Fibroblast of skin of abdomen (primary cell): Measurements from ENCODE around the gene LARP7. TPM values are rescaled to one million over a fixed set of nuclear protein-coding genes. Genes with fewer than 3 reads are reported as not detected.
"Not testable (repeated sequence)": the region's sequence is repeated elsewhere in the genome, so short reads cannot be mapped to it uniquely, and the experiment has no call there.

Experiments
- DNase-seq: peaks from one replicate; pipeline ENCODE4 v3.0.0-alpha.2; 2013
- polyA plus RNA-seq, 2 experiments: library from polyadenylated mRNA; unstranded; fragments of 120-200 nt; gene quantifications; one replicate each; pipeline ENCODE4 v1.2.1, GENCODE V29; 2013; ENCODE audit not compliant: insufficient read length in 2 of 2

LARP7 gene
- 38.1 TPM for polyA plus RNA-seq (2013, experiment 1 of 2; ENCODE audit: insufficient read length)
- polyA plus RNA-seq (2013, experiment 2 of 2; ENCODE audit: insufficient read length), result 36.5 TPM

DNA sequence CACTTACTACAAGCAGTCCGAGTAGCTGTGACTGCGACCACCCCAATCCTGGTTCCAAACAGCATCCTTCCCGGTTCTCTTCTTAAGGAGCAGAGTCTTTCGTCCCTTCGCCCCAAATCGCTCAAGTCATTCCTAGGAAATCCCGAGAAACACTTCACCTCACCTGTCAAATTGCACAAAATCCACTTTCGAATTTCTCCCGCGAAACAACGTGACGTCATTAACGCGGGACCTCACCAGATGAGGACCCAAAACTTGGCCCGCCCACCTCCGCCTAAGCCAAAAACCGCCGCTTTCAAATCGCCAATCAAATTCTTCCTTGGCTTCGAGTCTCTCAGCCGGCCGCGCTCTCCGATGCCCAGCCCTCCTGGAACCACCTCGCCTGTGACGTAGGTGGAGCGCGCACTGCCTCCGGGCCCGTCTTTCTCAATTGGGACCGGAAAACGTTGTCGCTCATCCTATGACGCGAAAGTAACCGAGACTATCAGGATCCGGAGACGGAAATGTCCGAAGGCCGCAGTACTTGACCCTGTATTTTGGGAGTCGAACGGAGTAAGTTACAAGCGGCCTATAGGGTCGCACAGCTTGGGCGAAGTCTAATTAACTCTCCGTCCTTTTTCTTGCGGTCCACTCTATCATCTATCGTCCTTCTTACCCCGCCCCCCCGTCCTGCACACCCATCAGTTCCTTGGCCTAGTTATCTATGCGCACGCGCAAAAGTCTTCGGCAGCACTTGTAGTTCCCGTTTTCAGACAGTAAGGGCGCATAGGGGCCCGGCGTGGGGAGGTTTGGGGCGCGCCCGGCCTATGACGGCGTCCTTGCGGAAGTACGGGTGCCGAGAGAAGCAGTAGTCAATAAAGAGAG is at the start of gene LARP7, which contains the start of gene ZGRF1:
Gene LARP7, plus strand, starts transcription at position 456 of the 864 bp plus-strand sequence. CDS start 7,527 bp downstream, outside the sequence.
Gene ZGRF1, minus strand, starts transcription at position 222 of the 864 bp plus-strand sequence. CDS start 3,733 bp downstream, outside the sequence.
- peak; percentile 100 for DNase-seq

- DNase-seq, result peak; percentile 12
These were observed 47.7 kb upstream of the LARP7 start for GRCh38 chr4:112589206-112589605.

GRCh38 chr4:112591593-112591992 is 45.4 kb upstream of the LARP7 start:
- DNase-seq, result no peak

DNA sequence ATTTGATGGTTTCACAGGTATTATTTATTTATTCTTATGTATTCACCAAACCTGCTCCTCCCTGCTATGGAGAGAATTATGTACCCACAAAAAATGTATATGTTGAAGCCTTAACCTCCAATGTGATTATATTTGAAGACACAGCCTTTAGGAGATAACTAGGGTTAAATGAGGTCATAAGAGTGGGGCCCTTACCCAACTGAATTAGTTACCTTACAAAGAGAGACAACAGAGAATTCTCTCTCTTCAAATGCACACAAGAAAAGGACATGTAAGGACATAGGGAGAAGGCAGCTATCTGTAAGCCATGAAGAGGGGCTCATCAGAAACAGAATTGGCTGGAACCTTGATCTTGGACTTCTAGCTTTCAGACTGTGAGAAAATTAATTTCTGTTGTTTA is 44.2 kb upstream of the LARP7 start:
- DNase-seq, result no peak

DNA sequence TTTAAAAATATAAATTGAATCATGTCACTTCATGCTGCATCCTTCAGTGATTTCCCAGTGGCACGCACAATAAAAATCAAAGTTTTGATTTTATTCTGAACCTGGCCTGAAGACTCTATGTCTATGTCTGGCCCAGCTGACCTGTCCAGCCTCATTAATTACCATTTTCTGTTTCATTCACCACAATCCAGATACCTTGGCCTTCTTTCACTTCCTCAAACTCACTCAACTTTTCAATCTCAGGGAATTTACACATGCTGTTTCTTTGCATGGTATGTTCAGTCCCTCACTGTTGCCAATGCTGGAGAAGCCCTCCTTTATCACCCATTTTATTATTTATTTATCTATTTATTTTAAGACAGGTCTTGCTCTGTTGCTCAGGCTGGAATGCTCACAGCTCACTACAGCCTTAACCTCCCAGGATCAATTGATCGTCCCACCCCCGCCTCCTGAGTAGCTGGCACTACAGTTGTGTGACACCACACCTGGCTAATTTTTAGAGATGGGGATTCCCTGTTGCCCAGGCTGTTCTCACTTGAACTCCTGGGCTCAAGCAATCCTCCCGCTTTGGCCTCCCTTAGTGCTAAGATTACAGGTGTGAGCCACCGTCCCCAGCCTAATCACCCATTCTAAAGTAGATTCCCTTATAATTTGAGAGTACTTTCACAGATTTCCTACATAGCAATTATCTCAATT is 43.4 kb upstream of the LARP7 start:
- no peak for DNase-seq

DNA sequence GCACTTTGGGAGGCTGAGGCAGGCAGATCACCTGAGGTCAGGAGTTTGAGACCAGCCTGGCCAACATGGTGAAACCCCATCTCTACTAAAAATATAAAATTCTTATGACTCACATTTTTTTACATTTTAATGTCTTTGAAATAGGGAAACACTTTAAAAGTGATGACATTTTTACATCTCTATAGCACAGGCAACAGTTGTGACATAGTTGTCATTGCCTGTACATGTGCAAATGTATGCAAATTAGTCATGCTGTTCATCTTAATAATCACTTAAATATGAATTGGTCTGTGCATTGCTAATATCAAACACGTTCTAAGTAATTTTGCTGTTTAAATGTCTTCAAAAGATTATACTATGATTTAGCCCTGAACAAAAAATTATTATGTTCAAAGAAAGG is 42.0 kb upstream of the LARP7 start:
- DNase-seq, result no peak

DNA sequence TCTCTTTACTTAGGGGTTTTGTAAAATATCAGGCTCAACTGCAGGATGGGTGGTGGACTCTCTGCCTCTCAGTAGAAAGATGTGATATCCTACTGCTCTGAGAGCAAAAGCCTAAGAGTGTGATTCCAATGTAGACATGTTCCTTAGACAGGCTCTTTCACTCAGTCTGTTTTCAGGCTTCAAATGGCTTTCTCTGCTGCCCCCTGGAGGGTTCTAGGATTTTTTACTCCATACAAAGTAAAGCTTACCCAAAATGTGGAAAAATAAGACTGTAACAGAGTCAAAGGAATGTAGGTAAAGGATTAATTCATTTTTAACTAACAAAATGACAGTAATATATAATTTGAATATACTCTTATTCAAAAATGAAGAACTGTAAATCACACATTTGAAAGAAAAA is 32.4 kb upstream of the LARP7 start:
- peak; percentile 58 for DNase-seq

DNA sequence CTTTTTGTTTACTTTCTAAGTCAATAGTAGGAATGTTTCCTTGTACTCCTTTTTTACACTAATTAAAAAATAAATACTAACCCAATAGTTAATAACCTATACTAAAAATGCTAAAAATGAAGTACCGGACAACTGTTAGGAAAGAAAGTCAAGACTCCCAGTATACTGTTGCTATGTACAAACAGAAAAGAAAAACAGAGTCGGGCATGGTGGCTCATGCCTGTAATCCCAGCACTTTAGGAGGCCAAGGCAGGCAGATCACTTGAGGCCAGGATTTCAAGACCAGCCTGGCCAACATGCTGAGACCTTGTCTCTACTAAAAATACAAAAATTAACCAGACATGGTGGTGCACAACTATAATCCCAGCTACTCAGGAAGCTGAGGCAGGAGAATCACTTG is 24.1 kb upstream of the LARP7 start:
- DNase-seq, result not testable (repeated sequence)

GRCh38 chr4:112616984-112617383 is 20.0 kb upstream of the LARP7 start:
- no peak for DNase-seq

- DNase-seq, result no peak
These were observed 10.7 kb upstream of the LARP7 start for GRCh38 chr4:112626228-112626627.

DNA sequence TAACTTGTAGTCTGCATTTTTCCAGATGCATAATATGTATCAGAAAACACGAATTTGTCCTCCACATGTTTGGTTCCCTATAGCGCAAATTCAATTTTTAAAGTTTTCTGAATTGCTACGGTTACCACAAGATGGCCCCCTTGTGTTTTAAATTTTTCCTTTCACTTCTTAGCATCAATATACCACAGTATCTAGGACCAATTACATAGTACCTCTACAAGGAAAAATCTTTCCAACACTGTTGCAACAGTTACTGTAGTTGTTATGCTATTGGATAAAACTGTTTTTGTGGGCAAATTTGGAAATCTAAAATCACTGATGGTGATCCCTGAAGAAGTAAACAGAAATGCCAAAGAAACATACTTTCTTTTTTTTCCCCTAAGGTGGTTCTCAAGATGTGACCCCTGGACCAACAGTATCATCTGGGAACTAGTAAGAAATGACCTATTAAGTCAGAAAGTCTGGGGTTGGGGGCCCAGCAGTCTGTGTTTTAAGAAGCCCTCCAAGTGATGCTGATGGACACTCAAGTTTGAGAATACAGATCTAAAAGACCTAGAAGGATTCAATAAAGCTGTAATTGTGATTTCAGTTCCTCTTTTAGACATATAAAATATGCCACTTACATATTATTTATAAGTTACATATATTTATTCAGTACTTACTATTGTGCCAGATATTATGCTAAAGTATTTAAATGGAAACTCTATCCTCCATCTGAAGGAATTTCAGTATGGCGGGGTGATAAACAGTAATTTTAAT is 3.3 kb upstream of the LARP7 start:
- DNase-seq, result peak; percentile 36

- no peak for DNase-seq
These were observed 566 bp downstream of the LARP7 start for GRCh38 chr4:112637552-112637866.

DNA sequence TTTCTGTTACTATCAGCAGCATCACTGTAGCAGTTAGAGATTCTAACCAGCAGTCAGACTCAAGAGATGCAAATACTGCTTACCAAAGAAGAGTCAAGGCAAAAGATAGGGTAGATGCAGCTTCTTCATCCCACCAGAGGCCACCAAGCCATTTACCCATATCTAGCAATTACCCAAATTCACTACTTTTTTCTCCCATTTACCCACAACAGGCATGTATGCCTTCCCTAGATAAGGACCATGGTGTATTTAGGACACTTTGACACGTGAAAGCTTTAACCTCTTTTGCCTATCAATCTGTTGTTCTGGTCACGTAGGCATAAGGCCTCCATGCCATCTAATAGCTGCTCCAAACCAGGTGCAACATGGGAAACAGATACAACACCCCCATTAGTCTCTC is 5.6 kb downstream of the LARP7 start:
- DNase-seq, result no peak

GRCh38 chr4:112644595-112645535 is 7.9 kb downstream of the LARP7 start:
- not testable (repeated sequence) for DNase-seq

GRCh38 chr4:112645541-112646329 is 8.8 kb downstream of the LARP7 start:
- DNase-seq, result no peak

DNA sequence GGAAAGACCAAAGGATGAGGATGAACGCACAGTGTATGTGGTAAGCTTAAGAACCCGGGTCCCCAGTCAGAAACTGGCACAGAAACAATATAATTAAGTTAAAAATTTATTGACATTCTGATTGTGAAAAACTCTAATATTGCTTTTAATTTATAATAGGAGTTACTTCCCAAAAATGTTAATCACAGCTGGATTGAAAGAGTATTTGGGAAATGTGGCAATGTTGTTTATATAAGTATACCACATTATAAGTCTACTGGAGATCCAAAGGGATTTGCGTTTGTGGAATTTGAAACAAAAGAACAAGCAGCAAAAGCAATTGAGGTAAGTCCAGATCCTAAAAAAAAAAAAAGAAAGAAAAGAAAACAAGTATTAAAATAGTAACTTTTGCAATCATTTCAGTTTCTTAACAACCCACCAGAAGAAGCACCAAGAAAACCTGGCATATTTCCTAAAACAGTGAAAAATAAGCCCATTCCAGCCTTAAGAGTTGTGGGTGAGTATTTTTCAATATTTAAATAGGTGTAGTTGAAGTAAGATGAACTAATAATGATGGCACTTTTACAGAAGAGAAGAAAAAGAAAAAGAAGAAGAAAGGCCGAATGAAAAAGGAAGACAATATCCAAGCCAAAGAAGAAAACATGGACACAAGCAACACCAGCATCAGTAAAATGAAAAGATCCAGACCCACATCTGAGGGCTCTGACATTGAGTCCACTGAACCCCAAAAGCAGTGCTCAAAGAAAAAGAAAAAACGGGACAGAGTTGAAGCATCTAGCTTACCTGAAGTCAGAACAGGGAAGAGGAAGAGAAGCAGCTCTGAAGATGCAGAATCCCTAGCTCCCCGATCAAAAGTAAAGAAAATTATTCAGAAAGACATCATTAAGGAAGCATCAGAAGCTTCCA is 9.9 kb downstream of the LARP7 start:
- DNase-seq, result no peak

GRCh38 chr4:112647785-112648184 is 10.8 kb downstream of the LARP7 start:
- no peak for DNase-seq

GRCh38 chr4:112648263-112649054 is 11.5 kb downstream of the LARP7 start:
- DNase-seq, result no peak

GRCh38 chr4:112649055-112649408 is 12.1 kb downstream of the LARP7 start:
- DNase-seq, result no peak
